Endothelial cell of umbilical vein (primary cell): ENCODE measurements around the gene MVK. TPM values are rescaled to one million over a fixed set of nuclear protein-coding genes. Genes with fewer than 3 reads are reported as not detected.

Source experiments
- BruUV-seq: library from RNA; stranded (reverse); fragments of 400-500 nt; replicated peaks from 2 replicates; lab custom pipeline; 2021; lab: Mats Ljungman, UMichigan
- CTCF ChIA-PET: fragments of 300-600, 350-600 bp; sonication (Branson Sonifier 250); formaldehyde crosslinking; loops from one replicate; lab custom pipeline; 2021; ENCODE audit warnings: antibody characterized with exemption, inconsistent platforms; lab: Charles Lee
- POLR2A ChIA-PET: fragments of 300-600, 350-600 bp; sonication (Branson Sonifier 250); formaldehyde crosslinking; loops from one replicate; lab custom pipeline; 2021; ENCODE audit warnings: antibody characterized with exemption, inconsistent platforms; lab: Charles Lee
- DNase-seq: peaks from one replicate; pipeline ENCODE4 v3.0.0-alpha.2; 2011; ENCODE audit warnings: low read depth, low spot score
- FAIRE-seq: peaks from 2 replicates; lab custom pipeline; 2011; peaks lifted over from hg19 to GRCh38; lab: Jason Lieb, UNC
- H2AFZ ChIP-seq: 2 replicates; pipeline ENCODE4 v1.6.0; 2012; ENCODE audit warnings: low read depth, low read length, control low read depth, inconsistent platforms
- H3K27ac ChIP-seq: 2 replicates; pipeline ENCODE4 v1.5.1; 2011; ENCODE audit warnings: low read depth, mild to moderate bottlenecking, control low read depth, low read length, moderate library complexity; ENCODE audit not compliant: insufficient read depth
- H3K27me3 ChIP-seq, 2 experiments: 2 replicates each; pipeline versions ENCODE4 v1.6.0 to v1.6.1; 2011; ENCODE audit warnings: low read length in 2 of 2, mixed read lengths in 1 of 2; ENCODE audit not compliant: control insufficient read depth in 2 of 2, insufficient read depth in 2 of 2
- H3K36me3 ChIP-seq, 2 experiments: 2 replicates in 1 of 2; 3 replicates in 1 of 2; pipeline ENCODE4 v1.5.1; 2011; ENCODE audit warnings: low read length in 2 of 2, mild to moderate bottlenecking in 1 of 2, moderate library complexity in 1 of 2; ENCODE audit not compliant: control insufficient read depth in 2 of 2, insufficient read depth in 2 of 2; ENCODE audit errors: extremely low read depth in 1 of 2
- H3K4me1 ChIP-seq: 3 replicates; pipeline ENCODE4 v1.5.1; 2011; ENCODE audit warnings: mild to moderate bottlenecking, low read length; ENCODE audit not compliant: control insufficient read depth, insufficient read depth; ENCODE audit errors: extremely low read depth
- H3K4me2 ChIP-seq: 2 replicates; pipeline ENCODE4 v1.6.1; 2011; ENCODE audit warnings: low read length, control low read depth, mixed read lengths; ENCODE audit not compliant: insufficient read depth
- H3K4me3 ChIP-seq, 3 experiments: fragments of 200-600 bp in 1 of 3; sonication (generic), shearing (Covaris generic) in 1 of 3; replicated peaks in 1 of 3; 2 replicates each; pipeline ENCODE4 v1.5.1; 2011 to 2016; ENCODE audit warnings: control low read depth in 3 of 3, low read length in 3 of 3, mild to moderate bottlenecking in 2 of 3, inconsistent platforms in 1 of 3, low read depth in 1 of 3, moderate library complexity in 1 of 3; ENCODE audit not compliant: insufficient read depth in 1 of 3
- H3K79me2 ChIP-seq: 2 replicates; pipeline ENCODE4 v1.6.0; 2012; ENCODE audit warnings: low read length, inconsistent platforms; ENCODE audit not compliant: control insufficient read depth, insufficient read depth
- H3K9ac ChIP-seq: replicated peaks from 2 replicates; pipeline ENCODE3; 2011; ENCODE audit warnings: low read length, control low read depth; ENCODE audit not compliant: insufficient read depth; ENCODE audit errors: extremely low read depth
- H3K9me1 ChIP-seq: replicated peaks from 3 replicates; pipeline ENCODE4 v1.6.0; 2011; ENCODE audit warnings: mild to moderate bottlenecking, low read length; ENCODE audit not compliant: control insufficient read depth, insufficient read depth; ENCODE audit errors: extremely low read depth
- H3K9me3 ChIP-seq: replicated peaks from 2 replicates; pipeline ENCODE4 v1.5.1; 2012; ENCODE audit warnings: low read length, inconsistent platforms; ENCODE audit not compliant: control insufficient read depth, insufficient read depth
- H4K20me1 ChIP-seq: replicated peaks from 2 replicates; pipeline ENCODE3; 2011; ENCODE audit warnings: mild to moderate bottlenecking, low read length; ENCODE audit not compliant: control insufficient read depth, insufficient read depth; ENCODE audit errors: extremely low read depth
- EZH2 ChIP-seq: IDR thresholded peaks from 2 replicates; pipeline ENCODE4 v1.6.1; 2012; ENCODE audit warnings: borderline replicate concordance, low read depth, mild to moderate bottlenecking, moderate library complexity, low read length, inconsistent platforms; ENCODE audit not compliant: severe bottlenecking
- FOS ChIP-seq: IDR thresholded peaks from 2 replicates; pipeline ENCODE4 v1.6.1; 2011; ENCODE audit warnings: mild to moderate bottlenecking, low read length, moderate library complexity, borderline replicate concordance; ENCODE audit not compliant: insufficient read depth
- GATA2 ChIP-seq: IDR thresholded peaks from 2 replicates; pipeline ENCODE4 v1.7.0; 2011; ENCODE audit warnings: low read depth, mild to moderate bottlenecking, moderate library complexity, mixed read lengths, low read length; ENCODE audit not compliant: insufficient read length, insufficient read depth
- JUN ChIP-seq: IDR thresholded peaks from 2 replicates; pipeline ENCODE4 v1.6.1; 2011; ENCODE audit warnings: borderline replicate concordance, low read depth; ENCODE audit not compliant: insufficient read length, insufficient read depth
- MYC ChIP-seq: IDR thresholded peaks from one replicate; pipeline ENCODE4 v1.6.1; 2011; ENCODE audit warnings: mild to moderate bottlenecking, low read depth, low read length
- POLR2A ChIP-seq: IDR thresholded peaks from 2 replicates; pipeline ENCODE4 v1.6.1; 2012; ENCODE audit warnings: low read depth, mild to moderate bottlenecking, control low read depth, low read length
- POLR2AphosphoS5 ChIP-seq: IDR thresholded peaks from 2 replicates; pipeline ENCODE4 v1.6.1; 2012; ENCODE audit warnings: low read depth, mild to moderate bottlenecking, control low read depth, low read length, moderate library complexity; ENCODE audit not compliant: insufficient read depth
- dilution Hi-C: fragments of 300-500 bp; cut with MboI; formaldehyde crosslinking; loops from one replicate; pipeline ENCODE4 v1.15.0; 2019; ENCODE audit warnings: low sequenced_read_pairs; ENCODE audit not compliant: extremely low pct_ligation_motif_present
- intact Hi-C: fragments of 100-400 bp; cut with micrococcal nuclease; formaldehyde crosslinking; loops from one replicate; pipeline ENCODE4 v1.10.0; 2022
- polyA plus RNA-seq, 4 experiments: library from polyadenylated mRNA; depleted of rRNA in 3 of 4; stranded (reverse) in 3 of 4; unstranded in 1 of 4; fragments of >200 nt; gene quantifications; 2 replicates each; pipeline versions ENCODE4 v1.2.1 to v1.2.3, GENCODE V29; 2011 to 2012; ENCODE audit warnings: missing spikeins in 1 of 4
- total RNA-seq: library from RNA; stranded (reverse); gene quantifications from 2 replicates; pipeline ENCODE4 v1.2.3, GENCODE V29; 2021
- TF ChIP-seq, protein P1 (sequence below), 2 donors: IDR thresholded peaks; 1 replicate in 1 of 2; 2 replicates in 1 of 2; pipeline ENCODE4 v1.5.1; 2011; ENCODE audit warnings: low read length in 2 of 2, mild to moderate bottlenecking in 2 of 2, moderate library complexity in 2 of 2, control low read depth in 1 of 2, inconsistent platforms in 1 of 2, low read depth in 1 of 2; ENCODE audit not compliant: insufficient read depth in 1 of 2; ENCODE audit errors: extremely low read depth in 1 of 2
- TF ChIP-seq, protein P2 (sequence below): IDR thresholded peaks from 2 replicates; pipeline ENCODE4 v1.6.1; 2011; ENCODE audit not compliant: insufficient read depth, insufficient read length

MVK gene
- total and polyA plus RNA-seq, 2 donors (not counting 3 experiments of a cell fraction or from before 2014, with no cell fraction given): 32.6 to 42.6 TPM

DNA sequence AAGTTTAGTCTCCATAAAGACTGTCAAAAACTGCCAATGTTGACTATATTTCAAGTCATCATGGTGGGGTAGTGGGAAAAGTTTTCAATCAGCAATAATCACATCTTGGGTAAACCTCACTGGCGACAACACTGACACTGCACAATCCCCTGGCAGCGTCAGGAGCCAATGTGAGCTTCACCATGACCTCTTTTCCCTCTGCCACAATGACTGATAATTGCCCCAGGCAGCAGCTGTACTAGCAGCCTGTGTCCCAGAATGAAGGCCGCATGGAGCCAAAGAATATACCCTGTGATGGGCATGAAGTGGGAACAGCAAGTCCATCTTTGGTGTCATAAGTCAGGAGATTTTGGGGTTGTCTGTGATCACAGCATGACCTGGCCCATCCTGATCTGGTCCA is 5.6 kb upstream of the MVK start:
- FAIRE-seq: no peak
- TF ChIP-seq, protein P1, sequence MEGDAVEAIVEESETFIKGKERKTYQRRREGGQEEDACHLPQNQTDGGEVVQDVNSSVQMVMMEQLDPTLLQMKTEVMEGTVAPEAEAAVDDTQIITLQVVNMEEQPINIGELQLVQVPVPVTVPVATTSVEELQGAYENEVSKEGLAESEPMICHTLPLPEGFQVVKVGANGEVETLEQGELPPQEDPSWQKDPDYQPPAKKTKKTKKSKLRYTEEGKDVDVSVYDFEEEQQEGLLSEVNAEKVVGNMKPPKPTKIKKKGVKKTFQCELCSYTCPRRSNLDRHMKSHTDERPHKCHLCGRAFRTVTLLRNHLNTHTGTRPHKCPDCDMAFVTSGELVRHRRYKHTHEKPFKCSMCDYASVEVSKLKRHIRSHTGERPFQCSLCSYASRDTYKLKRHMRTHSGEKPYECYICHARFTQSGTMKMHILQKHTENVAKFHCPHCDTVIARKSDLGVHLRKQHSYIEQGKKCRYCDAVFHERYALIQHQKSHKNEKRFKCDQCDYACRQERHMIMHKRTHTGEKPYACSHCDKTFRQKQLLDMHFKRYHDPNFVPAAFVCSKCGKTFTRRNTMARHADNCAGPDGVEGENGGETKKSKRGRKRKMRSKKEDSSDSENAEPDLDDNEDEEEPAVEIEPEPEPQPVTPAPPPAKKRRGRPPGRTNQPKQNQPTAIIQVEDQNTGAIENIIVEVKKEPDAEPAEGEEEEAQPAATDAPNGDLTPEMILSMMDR (IDR thresholded peaks at IDR 0.05; ENCODE audit: extremely low read depth in 1 of 2, insufficient read depth in 1 of 2, low read depth in 1 of 2, low read length in 2 of 2): no peak
- TF ChIP-seq POLR2A: no peak
- TF ChIP-seq, protein P2, sequence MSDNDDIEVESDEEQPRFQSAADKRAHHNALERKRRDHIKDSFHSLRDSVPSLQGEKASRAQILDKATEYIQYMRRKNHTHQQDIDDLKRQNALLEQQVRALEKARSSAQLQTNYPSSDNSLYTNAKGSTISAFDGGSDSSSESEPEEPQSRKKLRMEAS: no peak
- no peak for TF ChIP-seq POLR2AphosphoS5
- no peak for TF ChIP-seq GATA2
- no peak for TF ChIP-seq MYC
- TF ChIP-seq JUN: no peak
- TF ChIP-seq FOS: no peak
- TF ChIP-seq EZH2: no peak
- Histone ChIP-seq H3K27ac (no peak overlapping the region), H3K36me3 (peaks cover 2 to 5% of the 10 kb centered on the region in 2 experiments), H2AFZ (no peak overlapping the region), H3K9me1 (no peaks in the 10 kb centered on the region), H3K4me1 (peaks cover 5% of the 10 kb centered on the region), H3K9me3 (no peaks in the 10 kb centered on the region), H3K4me3 (no peak overlapping the region), H3K79me2 (no peaks in the 10 kb centered on the region), H3K9ac (no peak overlapping the region), H3K27me3 (no peaks in the 10 kb centered on the region), H4K20me1 (no peaks in the 10 kb centered on the region), H3K4me2 (no peak overlapping the region)
- BruUV-seq: no TSS peak
- POLR2A ChIA-PET: no interaction called here
- CTCF ChIA-PET: interaction anchor here (1.2 kb wide), 1 partner anchor 49 kb away, joined by 4 read pairs; no protein-coding TSS in a partner anchor
- intact Hi-C loops (no loop called here), dilution Hi-C loops (no loop called here)
- DNase-seq: no peak
